Measurements from ENCODE around the gene DNMT3B.

Gene DNMT3B

DNA sequence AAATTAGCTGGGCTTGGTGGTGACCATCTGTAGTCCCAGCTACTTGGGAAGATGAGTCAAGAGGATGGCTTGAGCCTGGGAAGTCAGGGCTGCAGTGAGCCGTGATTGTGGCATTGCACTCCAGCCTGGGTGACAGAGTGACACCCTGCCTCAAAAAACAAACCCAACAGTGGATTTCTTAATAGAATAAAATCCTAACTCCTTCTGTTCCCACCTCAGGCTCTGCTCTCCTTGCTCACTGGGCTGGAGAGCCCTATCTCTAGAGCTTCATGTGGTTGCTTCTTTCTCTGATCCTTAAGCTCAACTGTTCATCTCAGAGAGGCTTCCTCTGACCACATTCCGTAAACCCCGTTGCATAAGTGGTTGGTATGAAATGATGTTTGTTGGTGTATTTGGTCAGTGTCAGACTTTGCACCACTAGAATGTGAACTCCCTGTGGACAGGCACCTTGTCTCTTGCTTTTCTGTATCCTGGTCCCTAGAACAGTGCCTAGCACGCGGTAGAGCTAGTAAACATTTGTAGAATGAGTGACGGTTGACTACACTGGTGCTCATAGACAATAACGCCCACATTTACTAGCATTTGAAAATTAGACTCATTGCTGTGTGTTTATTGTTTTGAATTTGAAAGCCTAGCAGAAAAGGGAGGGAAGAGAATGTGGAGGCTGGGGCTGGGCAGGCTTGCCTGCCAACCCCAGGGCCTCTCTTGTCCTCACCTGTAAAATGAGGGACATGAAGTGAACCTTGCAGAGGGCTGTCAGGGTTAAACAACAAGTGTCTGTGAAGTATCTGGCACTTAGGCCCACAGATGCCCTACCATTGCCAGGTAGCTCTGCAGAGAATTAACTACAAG is 61.8 kb downstream of the DNMT3B start:
- peak; percentile 17 for DNase-seq (ENCODE audit: low spot score)

DNA sequence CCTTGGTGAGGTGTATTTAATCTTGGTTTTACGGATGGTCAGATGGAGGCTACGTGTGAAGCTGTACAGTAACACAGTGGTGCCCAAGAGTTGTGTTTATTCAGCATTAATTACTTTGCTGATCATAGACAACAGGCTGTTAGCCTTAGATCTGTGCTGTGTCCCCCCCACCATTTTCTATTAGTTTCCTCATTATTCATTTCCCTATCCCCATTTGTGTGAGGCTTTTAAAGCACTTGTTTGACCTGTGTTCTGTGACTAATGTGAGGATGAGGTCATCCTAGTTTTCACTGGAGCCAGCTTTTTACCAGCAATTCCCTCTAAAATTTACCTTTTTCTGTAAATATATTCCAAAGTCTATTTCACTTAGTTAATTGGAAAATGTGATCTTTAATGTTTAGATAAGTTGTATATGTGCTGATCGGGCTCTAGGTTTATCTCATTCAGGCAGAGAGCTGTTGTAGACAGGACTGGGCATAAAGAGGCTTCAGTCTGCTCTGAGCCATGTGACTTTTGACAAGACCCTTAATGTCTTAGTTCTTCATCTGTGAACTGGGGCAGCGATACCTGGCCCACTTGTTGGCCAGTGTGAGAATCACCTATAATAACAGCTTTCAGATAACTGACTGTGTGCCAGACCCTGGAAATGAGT is 66.0 kb downstream of the DNMT3B start:
- DNase-seq (ENCODE audit: low spot score) = peak; percentile 28

DNA sequence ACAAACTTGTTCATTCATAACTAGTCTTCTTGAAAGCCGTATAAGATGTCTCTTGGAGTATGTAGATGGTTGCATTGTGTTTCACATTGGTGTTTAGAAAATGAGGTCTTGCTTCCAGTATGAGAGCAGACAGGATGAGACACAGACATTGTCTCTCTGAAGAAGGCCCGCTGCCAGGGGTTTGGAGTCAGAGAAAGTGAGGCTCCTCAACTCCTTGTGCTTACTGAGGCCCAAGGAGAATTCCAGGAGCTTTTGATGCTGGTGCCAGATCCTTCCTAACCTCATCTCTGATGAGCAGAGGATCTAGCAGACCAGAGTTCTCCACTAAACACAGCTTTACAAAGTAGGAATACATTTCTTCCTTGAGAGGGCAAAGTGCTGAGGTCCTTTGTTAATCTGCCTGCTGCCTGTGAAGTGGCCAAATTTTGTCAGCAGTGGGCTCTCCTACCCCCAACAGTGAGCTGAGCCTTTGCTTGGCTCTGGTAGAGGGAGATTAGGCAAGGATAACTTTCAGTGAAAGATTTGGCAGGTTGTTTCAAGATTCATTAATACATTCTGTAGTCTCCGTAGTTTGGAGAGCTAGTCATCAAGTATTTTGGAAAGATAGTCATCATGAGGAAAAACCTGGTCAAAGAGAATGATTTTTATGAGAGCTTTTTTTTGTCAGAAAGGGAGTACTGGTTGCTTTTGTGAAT is 67.3 kb downstream of the DNMT3B start:
- DNase-seq (ENCODE audit: low spot score) = peak; percentile 54

DNA sequence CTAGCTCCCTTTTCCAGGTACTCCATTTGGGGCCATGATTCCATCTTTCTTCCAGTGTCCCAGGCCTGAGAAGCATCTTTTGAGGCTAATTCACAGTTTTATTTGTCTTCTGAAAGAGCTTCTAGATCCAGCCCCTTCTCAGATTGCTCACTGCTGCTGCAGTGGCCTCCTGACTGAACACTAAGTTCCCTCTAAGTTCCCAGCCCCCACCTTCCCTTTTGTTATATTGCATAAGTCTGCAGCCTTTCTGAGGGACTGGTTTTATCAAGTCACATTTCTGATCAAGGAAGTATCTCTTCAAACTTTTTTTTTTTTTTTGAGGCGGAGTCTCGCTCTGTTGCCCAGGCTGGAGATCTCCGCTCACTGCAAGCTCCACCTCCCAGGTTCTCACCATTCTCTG is 68.3 kb downstream of the DNMT3B start:
- DNase-seq (ENCODE audit: low spot score) = peak; percentile 34

DNA sequence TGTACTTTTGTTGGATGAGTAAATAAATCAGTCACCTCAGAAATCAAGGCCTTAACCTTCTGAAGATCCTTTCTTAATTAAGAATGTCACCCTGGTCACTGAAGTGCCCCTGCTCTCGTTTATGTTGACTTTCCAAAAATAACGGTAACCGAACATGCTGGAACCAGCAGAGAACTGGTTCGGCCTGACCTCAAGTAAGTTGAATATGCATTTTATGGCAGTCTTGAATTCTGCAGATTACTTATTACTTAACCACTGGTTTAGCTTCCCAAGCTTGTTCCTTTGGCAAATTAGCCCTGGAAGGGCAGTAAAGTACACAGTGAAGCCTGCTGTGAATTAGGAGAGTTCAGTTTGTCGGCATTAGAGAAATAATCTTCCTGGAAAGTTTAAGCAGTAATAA is 69.8 kb downstream of the DNMT3B start:
- no peak for DNase-seq (ENCODE audit: low spot score)

DNA sequence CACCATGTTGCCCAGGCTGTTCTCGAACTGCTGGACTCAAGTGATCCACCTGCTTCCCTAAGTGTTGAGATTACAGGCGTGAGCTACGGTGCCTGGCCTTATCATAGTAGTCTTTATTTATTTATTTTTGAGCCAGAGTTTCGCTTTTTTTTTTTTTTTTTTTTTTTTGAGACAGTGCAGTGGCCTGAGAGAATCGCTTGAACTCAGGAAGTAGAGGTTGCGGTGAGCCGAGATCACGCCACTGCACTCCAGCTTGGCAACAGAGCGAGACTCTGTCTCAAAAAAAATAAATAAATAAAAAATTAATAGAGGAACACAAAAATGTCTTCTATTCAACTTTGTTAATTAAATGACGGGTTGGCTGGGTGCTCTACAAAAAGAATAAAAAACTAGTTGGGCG is 70.5 kb downstream of the DNMT3B start:
- DNase-seq (ENCODE audit: low spot score) = no peak

DNA sequence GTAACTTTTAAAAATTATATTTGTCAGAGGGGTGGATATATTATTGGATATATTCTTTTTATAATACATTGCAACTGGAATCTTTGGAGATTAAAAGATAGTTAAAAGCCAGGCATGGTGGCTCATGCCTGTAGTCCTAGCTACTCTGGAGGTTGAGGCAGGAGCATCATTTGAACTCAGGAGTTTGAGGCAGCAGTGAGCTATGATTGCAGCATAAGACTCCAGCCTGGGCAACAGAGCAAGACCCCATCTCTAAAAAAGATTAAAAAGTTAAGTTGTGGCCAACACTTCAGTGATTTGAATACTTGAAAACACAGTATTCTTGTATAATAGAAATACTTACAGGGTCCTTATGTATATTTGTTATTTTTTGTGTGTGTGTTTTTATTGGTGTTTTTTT is 72.8 kb downstream of the DNMT3B start:
- no peak for DNase-seq (ENCODE audit: low spot score)

DNA sequence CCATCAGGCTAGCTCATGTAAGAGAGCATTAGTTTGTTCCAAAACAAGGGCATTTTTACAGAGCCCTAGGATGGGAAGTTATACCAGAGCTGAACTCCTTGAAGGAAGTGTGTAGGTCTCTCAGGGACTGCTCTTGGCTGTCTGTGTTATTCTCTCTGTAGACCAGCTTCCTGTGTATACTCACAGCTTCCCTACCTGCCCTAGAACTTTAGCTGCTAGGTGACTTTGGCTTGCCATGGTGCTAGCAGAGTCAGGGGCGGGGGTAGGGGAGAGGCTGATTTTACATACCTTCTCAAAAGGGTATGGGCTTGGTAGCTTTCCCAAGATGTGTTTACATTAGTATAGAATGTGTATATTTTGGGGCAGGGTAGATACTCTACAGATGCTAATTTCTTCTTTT is 75.0 kb downstream of the DNMT3B start:
- no peak for DNase-seq (ENCODE audit: low spot score)

DNA sequence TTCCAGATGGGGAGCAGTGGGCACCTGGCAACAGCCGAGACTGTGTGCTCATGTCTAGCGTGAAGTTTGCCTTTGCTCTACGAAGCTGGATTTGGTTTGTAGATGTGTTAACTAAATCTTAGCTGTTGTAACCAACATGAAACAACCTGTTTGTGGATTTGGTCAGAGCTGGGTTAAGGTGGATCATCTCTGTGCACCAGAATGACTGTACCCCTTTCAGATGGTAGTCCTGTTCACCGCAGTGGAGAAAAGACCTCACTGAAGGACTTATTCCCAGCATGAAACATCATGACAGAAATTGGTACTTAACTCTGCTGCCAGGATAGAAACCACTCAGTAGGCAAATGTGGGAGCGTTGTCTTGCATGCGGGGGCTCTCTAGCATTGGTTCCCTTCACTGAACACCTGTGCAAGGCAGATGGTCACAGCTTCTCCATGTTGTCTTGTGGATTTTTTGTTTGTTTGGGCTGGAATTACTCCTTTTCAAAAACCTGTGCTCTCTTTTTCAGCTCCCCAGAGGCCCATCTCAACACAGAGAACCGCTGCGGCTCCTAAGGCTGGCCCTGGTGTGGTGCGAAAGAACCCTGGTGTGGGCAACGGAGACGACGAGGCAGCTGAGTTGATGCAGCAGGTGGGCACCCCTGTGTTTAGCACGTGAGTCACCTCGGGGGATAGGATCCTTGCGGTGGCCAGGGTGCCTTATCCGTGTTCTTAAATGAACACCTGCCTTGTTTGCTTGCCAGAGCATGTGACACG is 77.2 kb downstream of the DNMT3B start:
- no peak for DNase-seq (ENCODE audit: low spot score)

DNA sequence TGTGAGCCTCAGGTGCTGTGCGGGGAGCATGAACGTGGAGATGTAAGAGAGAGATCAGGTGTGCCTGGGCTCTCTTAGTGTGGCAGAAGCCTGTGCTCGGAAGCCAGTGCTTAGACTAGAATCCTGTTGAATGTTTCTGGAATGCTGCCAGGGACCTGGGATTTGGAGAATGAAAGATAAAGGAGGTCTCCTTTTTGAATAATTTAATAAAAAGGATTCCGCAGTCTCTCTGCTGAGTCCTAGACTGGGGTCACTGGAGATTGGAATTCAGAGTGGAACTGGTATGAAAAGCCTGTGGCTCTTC is 77.7 kb downstream of the DNMT3B start:
- DNase-seq (ENCODE audit: low spot score) = no peak

DNA sequence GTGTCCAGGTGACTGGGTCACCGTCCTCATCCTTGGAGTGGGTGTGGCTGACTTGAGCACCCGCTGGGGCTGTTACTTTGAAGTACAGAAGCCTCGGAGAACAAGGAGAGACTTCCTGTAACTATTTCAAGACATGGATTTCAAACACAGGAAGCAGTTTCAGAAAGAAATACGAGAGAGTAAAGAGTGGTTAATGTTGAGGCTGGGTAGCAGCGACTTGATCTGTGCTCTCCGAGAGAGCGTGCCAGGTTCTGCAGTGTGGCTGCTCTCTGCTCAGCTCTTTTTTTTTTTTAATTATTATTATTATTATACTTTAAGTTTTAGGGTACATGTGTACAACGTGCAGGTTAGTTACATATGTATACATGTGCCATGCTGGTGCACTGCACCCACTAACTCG is 79.0 kb downstream of the DNMT3B start:
- no peak for DNase-seq (ENCODE audit: low spot score)

DNA sequence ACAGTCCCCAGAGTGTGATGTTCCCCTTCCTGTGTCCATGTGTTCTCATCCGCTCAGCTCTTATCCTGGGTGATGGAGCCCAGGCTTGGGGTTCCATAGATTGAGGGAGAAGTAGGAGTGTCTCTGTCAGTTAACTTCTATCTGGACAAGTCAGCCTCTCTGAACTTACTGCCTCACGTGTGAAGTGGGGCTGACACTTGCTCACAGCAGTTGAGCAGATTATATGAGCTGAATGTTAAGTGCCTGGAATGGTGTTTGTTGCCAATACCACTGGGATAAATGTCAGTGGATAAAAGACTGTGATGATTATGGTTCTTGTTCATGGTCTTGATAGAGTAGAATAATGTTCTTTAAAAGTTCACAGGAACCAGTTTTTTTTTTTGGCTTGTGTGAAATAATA is 79.4 kb downstream of the DNMT3B start:
- DNase-seq (ENCODE audit: low spot score) = no peak

DNA sequence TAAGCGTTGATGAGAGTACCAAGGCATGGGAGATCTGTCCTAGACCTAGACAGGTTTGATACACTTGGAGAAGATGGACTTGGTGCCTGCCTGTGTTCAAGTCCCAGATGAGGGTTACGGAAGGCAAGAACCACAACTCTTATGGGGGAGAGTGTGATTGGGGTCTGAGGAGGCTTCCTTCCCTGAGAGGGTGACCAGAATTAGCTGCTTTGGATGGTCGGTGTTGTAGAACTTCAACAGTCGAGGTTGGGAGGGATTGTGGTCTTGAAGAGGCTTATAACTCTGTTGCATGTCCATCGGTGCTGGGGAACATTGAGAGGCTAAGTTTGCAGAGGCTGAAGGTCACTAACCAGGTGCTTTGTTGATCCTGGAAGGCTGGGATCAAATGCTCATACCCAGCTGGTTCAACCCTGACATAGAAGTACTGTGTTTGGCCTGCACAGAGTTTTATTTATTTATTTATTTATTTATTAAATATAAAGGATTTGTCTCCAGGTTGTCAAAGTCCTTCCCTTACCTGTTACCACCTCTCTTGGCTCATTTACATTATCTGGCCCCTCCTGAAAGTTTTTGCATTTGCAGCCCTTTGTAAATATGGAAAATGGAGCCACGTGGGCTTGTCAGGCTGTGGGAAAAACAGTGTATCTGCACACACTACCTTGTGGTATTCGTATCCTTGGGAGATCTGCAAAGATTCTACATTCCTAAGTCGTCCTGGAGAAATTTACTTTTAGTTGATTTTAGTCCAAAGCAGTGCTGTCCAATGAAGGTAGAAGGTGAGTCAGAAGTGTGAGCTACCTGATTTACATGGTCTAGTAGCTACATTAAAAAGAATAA is 80.7 kb downstream of the DNMT3B start:
- DNase-seq (ENCODE audit: low spot score) = no peak

DNA sequence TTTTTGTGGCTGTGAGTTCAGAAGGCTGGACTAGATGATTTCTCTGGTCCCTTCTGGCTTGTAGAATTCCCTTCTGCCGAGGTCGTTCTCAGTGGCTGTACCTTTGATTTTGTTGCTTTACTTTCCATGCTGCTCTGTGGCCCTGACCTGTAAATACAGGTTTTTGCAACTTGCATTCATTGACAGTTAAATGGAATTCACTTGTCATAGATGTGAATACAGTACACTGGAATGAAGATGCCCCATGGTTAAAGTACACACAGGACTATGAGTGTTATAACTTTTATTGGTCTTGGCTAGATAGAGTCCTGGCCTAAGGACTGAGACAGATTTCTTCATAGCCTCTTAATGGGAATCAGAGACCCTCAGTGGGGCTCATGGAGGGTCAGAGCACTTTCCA is 83.6 kb downstream of the DNMT3B start:
- DNase-seq (ENCODE audit: low spot score) = no peak

DNA sequence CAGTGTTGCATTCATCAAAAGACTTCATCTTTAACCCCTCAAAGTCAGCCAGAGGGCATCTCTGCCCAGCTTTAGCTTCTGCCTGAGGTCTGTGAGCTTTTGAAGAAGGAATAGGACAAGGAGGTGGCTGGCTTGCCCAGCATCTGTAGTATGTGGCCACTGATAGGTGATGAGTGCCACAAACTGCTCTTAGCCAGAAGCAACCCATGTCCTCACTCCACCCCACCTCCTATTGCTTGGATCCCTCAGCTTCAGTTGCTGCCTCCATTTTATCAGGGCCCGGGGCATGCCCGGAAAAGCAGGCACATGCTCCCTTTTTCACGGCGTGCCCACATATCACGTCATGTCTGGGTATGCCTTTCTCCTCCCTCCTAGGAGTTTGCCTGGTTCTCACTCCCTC is 84.7 kb downstream of the DNMT3B start:
- no peak for DNase-seq (ENCODE audit: low spot score)

DNA sequence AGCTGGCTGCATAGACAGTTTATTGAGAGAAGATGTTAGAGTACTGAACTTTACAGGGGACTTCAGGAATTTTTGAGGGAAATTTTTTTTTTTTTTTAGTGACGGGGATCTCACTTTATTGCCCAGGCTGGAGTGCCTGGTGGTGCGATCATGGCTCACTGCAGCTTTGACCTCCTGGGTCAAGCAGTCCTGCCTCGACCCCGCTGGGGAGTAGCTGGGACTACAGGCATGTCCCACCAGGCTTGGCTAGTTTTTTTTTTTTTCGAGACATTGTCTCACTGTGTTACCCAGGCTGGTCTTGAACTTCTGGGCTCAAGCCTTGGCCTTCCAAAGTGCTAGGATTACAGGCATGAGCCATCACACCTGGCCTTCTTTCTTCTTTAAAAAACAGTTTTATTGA is 85.8 kb downstream of the DNMT3B start:
- no peak for DNase-seq (ENCODE audit: low spot score)

DNA sequence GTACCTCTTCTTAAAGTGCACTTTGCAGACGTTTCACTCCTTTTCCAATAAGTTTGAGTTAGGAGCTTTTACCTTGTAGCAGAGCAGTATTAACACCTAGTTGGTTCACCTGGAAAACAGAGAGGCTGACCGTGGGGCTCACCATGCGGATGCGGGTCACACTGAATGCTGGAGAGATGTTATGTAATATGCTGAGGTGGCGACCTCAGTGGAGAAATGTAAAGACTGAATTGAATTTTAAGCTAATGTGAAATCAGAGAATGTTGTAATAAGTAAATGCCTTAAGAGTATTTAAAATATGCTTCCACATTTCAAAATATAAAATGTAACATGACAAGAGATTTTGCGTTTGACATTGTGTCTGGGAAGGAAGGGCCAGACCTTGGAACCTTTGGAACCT is 86.7 kb downstream of the DNMT3B start:
- DNase-seq (ENCODE audit: low spot score) = no peak

DNA sequence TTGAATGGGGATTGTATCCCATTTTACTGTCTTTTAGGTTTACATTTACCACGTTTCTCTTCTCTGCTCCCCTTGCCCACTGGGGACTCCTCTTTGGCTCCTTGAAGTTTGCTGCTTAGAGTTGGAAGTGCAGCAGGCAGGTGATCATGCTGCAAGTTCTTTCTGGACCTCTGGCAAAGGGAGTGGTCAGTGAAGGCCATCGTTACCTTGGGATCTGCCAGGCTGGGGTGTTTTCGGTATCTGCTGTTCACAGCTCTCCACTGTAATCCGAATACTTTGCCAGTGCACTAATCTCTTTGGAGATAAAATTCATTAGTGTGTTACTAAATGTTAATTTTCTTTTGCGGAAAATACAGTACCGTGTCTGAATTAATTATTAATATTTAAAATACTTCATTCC is 87.4 kb downstream of the DNMT3B start:
- DNase-seq (ENCODE audit: low spot score) = no peak

DNA sequence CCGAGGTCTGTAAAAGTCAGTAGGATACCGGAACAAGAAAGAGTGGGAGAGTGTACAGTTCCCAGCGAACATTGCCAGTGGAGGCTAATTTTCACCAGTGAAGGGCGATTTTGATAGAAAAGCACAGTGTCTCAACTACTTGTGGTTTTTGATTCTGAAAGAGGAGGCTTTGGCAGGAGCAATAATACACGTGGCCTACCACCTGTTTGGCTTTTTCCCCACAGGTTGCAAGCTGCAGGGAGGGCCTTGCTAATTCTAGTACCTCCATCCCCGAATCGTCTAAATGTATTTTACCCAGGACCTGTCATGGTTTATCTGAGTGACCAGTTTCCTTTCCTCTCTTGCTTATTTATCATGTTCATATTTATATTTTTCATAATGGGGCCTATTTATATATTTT is 93.2 kb downstream of the DNMT3B start:
- DNase-seq (ENCODE audit: low spot score) = no peak

DNA sequence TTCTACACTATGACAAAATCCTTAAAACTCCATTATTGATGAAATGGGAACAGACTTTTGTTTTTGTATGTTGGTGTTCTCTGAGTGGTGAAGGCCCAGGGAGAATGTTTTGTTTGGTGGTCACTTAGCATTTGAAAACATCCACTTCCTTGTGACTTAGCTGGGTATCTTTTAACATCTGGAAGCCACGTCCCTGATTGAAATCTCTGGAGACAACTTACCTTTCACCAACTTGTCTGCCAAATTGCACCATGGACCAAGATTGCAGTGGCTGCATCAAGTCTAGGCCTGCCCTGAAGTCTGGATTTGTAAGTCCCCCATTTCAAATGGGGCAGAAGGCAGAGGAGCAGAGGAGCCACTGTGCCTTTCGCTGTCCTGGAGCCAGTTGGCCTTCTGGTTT is 96.0 kb downstream of the DNMT3B start:
- no peak for DNase-seq (ENCODE audit: low spot score)

Measured in GM03348 (cell line).